PC-9 (cell line): ENCODE measurements around the gene OPN1MW.
"Not testable (repeated sequence)": the region's sequence is repeated elsewhere in the genome, so short reads cannot be mapped to it uniquely, and the experiment has no call there.

ENCODE experiments used
- EZH2 ChIP-seq: fragments of 200-600 bp; sonication (generic); IDR thresholded peaks from 2 replicates; pipeline ENCODE4 v1.8.0; 2017; ENCODE audit warnings: antibody characterized with exemption, low read depth
- TF ChIP-seq, protein P1 (sequence below): fragments of 200-600 bp; sonication (generic); conservative IDR thresholded peaks from 2 replicates; pipeline ENCODE4 v1.6.1; 2017; ENCODE audit warnings: mixed run types, antibody characterized with exemption, mild to moderate bottlenecking, moderate library complexity

DNA sequence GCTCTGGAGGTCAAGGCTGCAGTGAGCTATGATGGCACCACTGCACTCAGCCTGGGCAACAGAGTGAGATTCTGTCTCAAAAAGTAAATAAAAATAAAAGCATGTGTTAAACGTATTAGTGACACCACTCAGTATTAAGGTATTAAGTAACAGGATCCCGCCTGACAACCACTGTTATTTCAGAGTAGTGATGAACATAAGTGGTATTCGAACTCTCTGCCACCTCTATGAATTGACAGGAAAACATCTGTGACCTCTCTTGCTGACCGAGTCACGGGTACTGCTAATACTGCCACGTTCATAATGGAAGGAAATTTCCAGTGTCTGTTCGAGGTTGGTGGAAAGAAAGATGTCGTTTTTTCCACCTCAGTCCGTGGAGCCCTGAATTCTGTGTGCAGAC, 44.3 kb downstream of the OPN1MW start:
- TF ChIP-seq, protein P1, sequence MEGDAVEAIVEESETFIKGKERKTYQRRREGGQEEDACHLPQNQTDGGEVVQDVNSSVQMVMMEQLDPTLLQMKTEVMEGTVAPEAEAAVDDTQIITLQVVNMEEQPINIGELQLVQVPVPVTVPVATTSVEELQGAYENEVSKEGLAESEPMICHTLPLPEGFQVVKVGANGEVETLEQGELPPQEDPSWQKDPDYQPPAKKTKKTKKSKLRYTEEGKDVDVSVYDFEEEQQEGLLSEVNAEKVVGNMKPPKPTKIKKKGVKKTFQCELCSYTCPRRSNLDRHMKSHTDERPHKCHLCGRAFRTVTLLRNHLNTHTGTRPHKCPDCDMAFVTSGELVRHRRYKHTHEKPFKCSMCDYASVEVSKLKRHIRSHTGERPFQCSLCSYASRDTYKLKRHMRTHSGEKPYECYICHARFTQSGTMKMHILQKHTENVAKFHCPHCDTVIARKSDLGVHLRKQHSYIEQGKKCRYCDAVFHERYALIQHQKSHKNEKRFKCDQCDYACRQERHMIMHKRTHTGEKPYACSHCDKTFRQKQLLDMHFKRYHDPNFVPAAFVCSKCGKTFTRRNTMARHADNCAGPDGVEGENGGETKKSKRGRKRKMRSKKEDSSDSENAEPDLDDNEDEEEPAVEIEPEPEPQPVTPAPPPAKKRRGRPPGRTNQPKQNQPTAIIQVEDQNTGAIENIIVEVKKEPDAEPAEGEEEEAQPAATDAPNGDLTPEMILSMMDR, result not testable (repeated sequence)
- TF ChIP-seq EZH2, result not testable (repeated sequence)
